BE2C (cell line): Measurements from ENCODE around the gene NOTCH1.
A peak's percentile ranks its signal among the peaks of the same experiment; 100 is the strongest.

Source experiments
- DNase-seq: peaks from one replicate; pipeline ENCODE4 v3.0.0-alpha.2; 2020
- H3K27me3 ChIP-seq: fragments of 250-450 bp; sonication (Bioruptor Pico); 2 replicates; pipeline ENCODE4 v1.5.1; 2020; ENCODE audit warnings: mild to moderate bottlenecking
- H3K36me3 ChIP-seq: fragments of 250-450 bp; sonication (Bioruptor Pico); 2 replicates; pipeline ENCODE4 v1.5.1; 2020; ENCODE audit warnings: mild to moderate bottlenecking
- H3K4me1 ChIP-seq: fragments of 250-450 bp; sonication (Bioruptor Pico); 2 replicates; pipeline ENCODE4 v1.5.1; 2020
- H3K4me3 ChIP-seq: 2 replicates; pipeline ENCODE4 v1.5.1; 2011; ENCODE audit warnings: low read depth, low read length
- H3K9me3 ChIP-seq: fragments of 250-450 bp; sonication (Bioruptor Pico); 2 replicates; pipeline ENCODE4 v1.5.1; 2020
- TF ChIP-seq, protein P1 (sequence below): IDR thresholded peaks from 2 replicates; pipeline ENCODE4 v1.5.1; 2012; ENCODE audit warnings: mild to moderate bottlenecking, low read depth, low read length

NOTCH1 gene

DNA sequence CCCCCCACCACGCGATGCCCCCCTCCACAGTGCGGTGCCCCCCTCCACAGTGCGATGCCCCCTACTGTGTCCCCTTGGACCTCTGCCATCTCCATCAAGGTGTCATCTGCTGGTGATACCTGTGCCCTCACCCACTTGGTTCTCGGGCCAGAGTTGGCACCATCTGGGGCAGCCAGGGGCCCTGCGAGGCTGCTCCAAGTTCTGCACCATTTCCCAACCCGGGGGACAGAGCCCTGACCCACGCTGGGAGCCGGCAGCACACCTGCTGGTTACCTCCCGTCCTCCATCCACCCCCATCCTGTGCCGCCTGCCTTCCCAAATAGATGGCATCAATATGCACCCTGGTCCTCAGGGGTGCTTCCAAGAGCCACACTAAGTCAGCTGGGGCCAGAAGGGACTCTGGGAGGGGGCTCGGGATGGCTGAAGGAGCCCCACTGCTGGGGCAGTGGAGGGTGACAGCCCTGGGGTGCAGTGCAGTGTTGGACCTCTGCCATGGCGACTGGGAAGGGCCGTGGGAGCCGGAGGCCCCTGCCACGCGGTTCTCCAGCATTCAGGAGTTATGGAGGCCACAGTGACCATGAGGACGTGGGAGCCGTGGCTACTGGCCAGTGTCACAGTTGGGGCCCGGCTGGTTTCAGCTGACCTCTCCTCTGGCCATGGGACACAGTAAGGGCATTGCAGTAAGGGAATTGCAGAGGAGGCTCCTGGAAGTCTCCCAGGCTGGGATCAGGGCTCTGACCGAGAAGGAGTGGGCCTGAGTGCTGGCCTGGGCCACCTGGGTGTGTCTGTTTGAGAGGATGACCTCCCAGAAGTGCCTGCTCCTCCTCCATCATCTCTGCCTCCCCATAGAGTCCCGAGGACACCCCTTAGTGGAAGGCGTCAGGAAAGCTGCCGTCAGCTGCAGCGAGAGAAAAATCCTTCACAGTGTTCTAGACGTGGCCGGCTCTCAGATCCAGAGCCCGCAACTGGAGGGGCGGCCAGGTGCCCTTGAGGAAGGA, 44.2 kb upstream of the NOTCH1 start:
- DNase-seq, result no peak
- peaks cover 3% of the 10 kb centered on the region; the same call in 1 of the 2 replicates for H3K4me1 ChIP-seq

DNA sequence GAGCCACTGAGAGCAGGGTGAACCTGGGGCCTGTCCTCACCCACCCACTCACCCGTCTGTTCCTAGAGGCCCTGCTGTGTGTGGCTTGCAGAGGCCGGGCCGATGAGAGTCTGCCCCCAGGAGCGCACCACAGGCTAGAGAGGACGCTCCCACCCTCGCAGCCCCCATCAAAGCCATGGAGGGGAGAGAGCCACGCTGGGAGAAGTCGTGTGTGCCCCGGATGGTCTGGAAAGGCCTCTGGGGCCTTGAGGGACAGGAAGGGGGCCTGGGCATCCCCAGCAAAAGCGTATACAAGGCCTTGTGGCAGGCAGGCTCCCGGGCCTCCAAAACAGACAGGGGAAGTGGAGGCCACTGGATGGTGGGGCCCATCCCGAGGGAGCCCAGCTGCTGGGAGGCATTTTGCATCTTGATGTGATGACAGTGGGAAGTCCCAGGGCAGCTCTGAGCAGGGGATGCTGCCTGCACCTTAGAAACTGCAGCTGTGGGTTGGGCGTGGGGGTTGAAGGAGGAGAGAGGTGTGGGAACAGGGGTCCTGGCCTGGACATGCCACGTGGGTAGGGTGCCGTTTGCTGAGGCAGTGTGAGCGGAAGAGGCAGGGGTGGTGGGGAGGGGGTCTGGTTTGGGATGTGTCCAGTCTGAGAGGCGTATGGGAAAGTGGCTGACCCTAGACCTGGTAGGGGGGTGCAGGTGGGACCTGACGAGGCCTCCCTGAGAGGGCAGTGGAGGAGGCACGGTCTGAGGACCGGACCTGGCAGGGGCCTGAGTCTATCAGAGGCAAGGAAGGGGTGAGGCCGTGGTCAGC, 43.0 kb upstream of the NOTCH1 start:
- Histone ChIP-seq H3K36me3 (no peaks in the 10 kb centered on the region), H3K4me3 (no peak overlapping the region), H3K27me3 (no peaks in the 10 kb centered on the region), H3K4me1 (peaks cover 3% of the 10 kb centered on the region; the same call in 1 of the 2 replicates), H3K9me3 (no peaks in the 10 kb centered on the region)
- TF ChIP-seq, protein P1, sequence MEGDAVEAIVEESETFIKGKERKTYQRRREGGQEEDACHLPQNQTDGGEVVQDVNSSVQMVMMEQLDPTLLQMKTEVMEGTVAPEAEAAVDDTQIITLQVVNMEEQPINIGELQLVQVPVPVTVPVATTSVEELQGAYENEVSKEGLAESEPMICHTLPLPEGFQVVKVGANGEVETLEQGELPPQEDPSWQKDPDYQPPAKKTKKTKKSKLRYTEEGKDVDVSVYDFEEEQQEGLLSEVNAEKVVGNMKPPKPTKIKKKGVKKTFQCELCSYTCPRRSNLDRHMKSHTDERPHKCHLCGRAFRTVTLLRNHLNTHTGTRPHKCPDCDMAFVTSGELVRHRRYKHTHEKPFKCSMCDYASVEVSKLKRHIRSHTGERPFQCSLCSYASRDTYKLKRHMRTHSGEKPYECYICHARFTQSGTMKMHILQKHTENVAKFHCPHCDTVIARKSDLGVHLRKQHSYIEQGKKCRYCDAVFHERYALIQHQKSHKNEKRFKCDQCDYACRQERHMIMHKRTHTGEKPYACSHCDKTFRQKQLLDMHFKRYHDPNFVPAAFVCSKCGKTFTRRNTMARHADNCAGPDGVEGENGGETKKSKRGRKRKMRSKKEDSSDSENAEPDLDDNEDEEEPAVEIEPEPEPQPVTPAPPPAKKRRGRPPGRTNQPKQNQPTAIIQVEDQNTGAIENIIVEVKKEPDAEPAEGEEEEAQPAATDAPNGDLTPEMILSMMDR, result no peak
- no peak for DNase-seq

More for the DNA sequence above, 44.2 kb upstream of the NOTCH1 start:
- Histone ChIP-seq H3K4me3 (no peak overlapping the region), H3K27me3 (no peaks in the 10 kb centered on the region), H3K9me3 (no peaks in the 10 kb centered on the region), H3K36me3 (no peaks in the 10 kb centered on the region)
- TF ChIP-seq, protein P1, result no peak

DNA sequence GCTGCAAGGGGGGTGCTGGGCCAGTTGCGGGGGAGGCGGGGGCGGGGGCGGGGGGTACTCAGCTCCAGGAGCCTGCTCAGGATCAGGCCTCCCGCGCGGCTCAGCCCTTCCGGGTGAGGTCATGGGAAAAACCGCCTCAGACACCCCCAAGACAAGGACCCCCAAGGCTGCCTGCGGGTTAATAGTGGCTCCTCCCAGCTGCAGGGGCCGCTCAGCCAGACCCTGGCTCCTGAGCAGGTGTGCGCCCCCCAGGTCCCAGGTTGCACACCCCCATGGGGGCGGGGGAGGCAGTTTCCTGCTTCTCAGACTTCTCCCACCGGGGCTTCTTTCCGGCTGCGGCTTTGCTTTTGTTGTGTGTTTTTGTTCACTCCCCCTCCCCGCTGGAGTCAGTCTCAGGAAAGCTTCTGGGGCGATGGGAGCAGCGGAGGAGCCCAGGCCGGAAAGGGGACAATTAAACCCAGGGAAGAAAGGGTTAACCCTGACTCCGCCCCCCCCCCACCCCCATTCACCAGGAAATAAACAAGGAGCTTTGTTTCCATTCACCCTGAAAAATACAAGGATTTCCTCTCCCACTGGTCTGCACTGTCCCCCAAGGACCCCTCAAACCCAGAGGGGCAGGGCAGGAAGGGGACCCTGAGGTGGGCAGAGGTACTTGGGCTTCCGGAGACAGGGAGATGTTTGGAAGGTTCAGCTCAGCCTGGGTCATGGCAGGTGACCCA, 42.3 kb upstream of the NOTCH1 start:
- H3K27me3 ChIP-seq, result no peaks in the 10 kb centered on the region
- no peaks in the 10 kb centered on the region for H3K36me3 ChIP-seq
- TF ChIP-seq, protein P1, result no peak
- no peaks in the 10 kb centered on the region for H3K9me3 ChIP-seq
- no peak overlapping the region for H3K4me3 ChIP-seq
- DNase-seq, result no peak
- peaks cover 3% of the 10 kb centered on the region; the same call in 1 of the 2 replicates for H3K4me1 ChIP-seq

DNA sequence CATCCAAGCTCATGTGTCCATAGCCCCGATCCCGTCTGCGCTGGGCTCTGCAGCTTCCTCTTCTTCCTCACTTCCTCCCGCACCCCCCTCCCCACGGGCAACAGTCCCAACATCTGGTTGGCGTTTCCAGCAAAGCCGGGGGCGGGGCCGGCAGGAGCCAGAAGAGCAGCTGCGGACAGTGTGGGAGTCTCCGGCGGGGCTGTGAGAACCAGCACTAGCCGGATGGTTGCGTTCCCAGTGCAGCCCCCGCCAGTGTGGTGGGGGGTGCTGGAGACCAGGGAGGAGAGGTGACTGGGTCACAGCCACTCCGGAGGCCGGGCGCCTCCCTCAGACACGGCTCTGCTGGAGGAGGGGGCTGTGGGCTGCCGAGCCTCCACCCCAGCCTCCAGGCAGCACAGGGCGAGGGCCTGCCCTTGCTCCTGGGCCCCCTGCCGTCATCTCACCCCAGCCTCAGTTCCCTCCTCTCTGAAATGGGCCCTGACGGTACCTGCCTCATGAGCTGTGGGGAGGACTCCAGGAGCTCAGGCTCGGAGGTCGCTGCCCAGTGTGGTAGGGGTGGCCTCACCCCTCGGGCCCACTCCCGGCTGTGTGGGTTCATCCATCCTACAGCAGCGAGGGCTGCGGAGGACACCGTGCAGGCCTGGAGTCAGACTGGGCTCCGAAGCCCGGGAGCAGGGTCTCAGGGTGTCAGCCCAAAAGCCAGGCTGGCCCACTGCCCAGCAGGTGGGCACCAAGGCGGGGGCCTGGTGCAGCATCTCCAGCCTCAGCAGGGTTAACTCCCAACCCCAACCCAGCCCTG, 41.5 kb upstream of the NOTCH1 start:
- H3K4me3 ChIP-seq, result peak overlapping the region; percentile 11
- H3K27me3 ChIP-seq, result no peaks in the 10 kb centered on the region
- peak; percentile 82 for DNase-seq
- TF ChIP-seq, protein P1, result no peak
- peaks cover 3% of the 10 kb centered on the region; the same call in 1 of the 2 replicates for H3K4me1 ChIP-seq
- no peaks in the 10 kb centered on the region for H3K36me3 ChIP-seq
- H3K9me3 ChIP-seq, result no peaks in the 10 kb centered on the region

DNA sequence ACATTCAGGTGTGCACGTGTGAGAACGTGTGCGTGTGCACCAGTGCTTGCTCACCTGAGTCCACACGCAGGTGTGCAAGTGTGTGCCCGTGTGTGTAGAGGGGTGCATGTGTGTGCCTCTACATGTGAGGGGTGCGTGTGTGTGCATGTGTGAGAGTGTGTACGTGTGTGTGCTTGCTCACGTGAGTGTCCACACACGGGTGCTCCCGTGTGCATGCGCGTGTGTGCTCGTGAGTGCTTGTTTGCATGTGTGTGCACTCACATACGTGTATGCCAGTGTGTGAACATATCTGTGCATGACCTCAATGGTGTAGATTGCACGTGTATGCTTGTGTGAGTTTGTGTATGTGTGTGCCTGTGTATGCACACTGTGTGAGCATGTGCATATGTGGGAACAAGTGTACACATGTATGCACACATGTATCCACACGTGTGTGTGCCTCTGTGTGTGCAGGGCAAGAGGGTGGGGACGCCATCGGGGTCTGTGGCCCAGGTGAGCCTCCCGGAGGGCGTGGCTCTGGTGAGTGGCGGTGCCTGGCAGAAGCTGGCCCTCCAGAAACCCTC, 40.6 kb upstream of the NOTCH1 start:
- H3K9me3 ChIP-seq, result no peaks in the 10 kb centered on the region
- H3K27me3 ChIP-seq, result no peaks in the 10 kb centered on the region
- no peak for DNase-seq
- TF ChIP-seq, protein P1, result no peak
- H3K36me3 ChIP-seq, result no peaks in the 10 kb centered on the region
- no peak overlapping the region for H3K4me3 ChIP-seq
- H3K4me1 ChIP-seq, result peaks cover 3% of the 10 kb centered on the region; the same call in 1 of the 2 replicates
